Right ventricle myocardium inferior (tissue), 1 donor: ENCODE data around the gene ZCCHC7. TPM values are rescaled to one million over a fixed set of nuclear protein-coding genes. Genes with fewer than 3 reads are reported as not detected.
"Not testable (repeated sequence)": the region's sequence is repeated elsewhere in the genome, so short reads cannot be mapped to it uniquely, and the experiment has no call there.

Experiments
- ATAC-seq: fragments of 200-7000 bp; cut with Tn5 transposase; one replicate; pipeline ENCODE4 v1.9.1; 2020; ENCODE audit warnings: mild to moderate bottlenecking, moderate library complexity
- DNase-seq: peaks from one replicate; pipeline ENCODE4 v3.0.0; 2021; ENCODE audit errors: missing footprints
- intact Hi-C: fragments of 100-400 bp; cut with DNase I; formaldehyde crosslinking; loops from one replicate; pipeline ENCODE4 v1.11.0; 2022
- long read RNA-seq: library from polyadenylated mRNA; unstranded; transcript quantifications from one replicate; pipeline ENCODE4 v2.0.0, GENCODE V29; 2021
- total RNA-seq: library from RNA; stranded (reverse); fragmentation: NEBNext Ultra II Directional; extraction: Animal tissue kit (Norgen Biotek cat#: 25700); gene quantifications from one replicate; pipeline ENCODE4 v1.2.1, GENCODE V29; 2021
- donor health status: DM: no; HTN: yes; CAD: no; lungs with severe emphysema.

Gene ZCCHC7
- total RNA-seq: 7.6 TPM
- long read RNA-seq: 0 reads

DNA sequence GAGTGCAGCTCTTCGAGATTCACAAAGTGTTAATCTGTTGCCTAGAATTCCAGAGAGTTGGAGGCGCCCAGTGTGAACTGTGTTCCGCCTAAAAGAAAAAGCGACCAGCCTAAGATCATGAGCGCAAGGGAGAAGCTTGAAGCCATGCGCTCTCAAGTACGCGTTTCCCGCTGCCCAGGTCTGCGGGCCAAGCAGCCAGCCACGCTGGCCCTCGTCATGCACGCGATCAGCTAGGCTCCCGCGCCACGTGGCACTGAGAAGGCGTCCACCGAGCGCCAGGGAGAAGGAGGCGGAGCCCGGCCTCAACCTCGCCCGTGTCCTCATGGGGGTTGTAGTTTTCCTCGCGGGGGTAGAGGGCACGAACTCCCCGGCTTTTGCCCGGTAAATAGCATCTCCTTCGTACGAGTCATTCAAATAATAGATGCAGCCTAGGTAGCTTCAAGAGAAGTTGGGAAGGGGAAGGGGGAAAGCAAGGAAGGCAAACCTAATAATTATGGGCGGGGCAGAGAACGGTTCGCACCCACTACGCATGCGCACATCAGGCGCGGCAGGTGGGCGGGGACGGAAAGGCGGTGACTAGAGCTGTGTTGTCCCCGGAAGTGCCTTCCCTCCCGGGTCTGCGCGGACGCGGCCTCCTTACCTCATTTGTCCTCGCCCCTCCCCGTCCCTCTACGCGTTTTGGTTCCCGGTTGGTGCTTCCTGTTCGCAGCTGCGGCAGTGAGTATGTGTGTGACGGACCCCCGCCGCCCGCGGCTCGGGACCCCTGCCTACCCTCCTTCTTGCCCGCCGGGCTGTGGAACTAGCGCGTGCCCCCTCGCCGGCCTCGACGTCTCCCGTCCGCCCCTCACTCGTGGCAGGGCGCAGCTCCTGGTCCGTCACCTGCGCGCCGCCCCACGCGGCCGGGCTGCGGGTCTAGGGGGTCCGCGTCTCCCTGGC is at the start of gene ZCCHC7:
TSS of gene ZCCHC7 (plus strand) at position 668 of the 936 bp plus-strand sequence.
- intact Hi-C loops: loop anchor here (2.0 to 10.0 kb wide), 2 partner anchors 39 to 175 kb away; no protein-coding TSS in a partner anchor
- DNase-seq (peak; percentile 99), ATAC-seq (peak; percentile 100)

DNA sequence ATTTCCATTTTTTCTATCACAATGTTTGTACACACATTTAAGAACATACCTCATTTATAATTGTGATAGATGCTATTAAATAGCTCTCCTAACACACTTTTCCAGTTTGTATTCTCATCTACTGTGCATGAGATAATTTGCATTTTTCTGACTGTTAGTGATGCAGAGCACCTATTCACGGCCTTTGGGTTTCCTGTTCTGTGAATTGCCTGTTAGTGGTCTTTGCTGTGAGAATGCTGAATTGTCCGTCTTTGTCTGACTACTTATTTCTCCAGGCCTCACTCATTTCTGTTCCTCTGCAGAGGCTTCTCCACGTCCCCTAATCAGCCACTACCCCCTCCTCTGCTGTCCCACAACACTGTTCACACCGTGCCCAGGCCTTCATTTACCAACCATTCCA is 45.6 kb upstream of the ZCCHC7 start:
- intact Hi-C loops, DNase-seq, ATAC-seq: not testable (repeated sequence)

DNA sequence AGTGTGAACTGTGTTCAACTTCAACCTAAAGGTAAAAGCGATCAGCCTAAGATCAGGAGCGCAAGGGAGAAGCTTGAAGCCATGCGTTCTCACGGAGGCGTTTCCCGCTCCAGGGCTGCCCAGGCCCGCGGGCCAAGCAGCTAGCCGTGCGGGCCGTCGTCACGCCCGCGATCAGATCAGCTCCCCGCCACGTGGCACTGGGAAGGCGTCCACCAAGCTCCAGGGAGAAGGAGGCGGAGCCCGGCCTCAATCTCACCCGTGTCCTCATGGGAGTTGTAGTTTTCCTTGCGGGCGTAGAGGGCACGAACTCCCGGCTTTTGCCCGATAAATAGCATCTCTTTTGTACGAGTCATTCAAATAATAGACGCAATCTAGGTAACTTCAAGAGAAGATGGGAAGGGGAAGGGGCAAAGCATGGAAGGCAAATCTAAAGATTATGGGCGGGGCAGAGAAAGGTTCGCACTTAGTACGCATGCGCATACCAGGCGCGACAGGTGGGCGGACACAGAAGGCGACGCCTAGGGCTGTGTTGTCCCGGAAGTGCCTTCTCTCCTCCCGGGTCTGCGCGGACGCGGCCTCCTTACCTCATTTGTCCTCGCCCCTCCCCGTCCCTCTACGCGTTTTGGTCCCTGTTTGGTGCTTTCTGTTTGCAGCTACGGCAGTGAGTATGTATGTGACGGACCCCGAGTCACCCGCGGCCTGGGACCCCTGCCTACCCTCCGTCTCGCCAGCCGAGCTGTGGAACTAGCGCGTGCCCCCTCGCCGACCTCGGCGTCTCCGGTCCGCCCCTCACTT is 40.8 kb upstream of the ZCCHC7 start:
- DNase-seq (peak; percentile 95), ATAC-seq (peak; percentile 99)
- intact Hi-C loops: loop anchor here (2.0 kb wide), 1 partner anchor 39 kb away; no protein-coding TSS in a partner anchor

DNA sequence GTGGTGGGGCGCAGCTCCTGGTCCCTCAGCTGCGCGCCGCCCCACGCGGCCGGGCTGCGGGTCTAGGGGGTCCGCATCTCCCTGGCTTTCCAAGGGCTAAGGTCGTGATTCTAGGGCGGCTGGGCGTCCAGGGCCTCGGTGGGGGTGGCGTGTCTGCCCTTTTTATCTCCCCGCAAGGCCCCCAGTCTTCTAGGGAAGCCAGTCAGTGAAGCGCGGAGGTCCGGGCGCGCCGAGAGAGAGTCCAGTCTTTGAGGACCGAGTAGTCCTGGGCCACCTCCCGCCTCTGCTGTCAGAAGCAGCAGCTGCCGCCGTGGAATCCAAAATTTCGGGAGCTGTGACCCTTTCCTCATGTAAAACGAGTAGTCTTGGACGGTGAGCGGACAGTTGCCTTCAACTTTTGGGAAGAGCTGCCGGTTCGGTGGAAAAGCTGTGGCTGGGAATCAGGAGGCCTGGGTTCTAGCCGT is 40.2 kb upstream of the ZCCHC7 start:
- intact Hi-C loops: loop anchor here (2.0 kb wide), 1 partner anchor 39 kb away; no protein-coding TSS in a partner anchor
- DNase-seq: peak; percentile 70
- peak; percentile 50 for ATAC-seq

DNA sequence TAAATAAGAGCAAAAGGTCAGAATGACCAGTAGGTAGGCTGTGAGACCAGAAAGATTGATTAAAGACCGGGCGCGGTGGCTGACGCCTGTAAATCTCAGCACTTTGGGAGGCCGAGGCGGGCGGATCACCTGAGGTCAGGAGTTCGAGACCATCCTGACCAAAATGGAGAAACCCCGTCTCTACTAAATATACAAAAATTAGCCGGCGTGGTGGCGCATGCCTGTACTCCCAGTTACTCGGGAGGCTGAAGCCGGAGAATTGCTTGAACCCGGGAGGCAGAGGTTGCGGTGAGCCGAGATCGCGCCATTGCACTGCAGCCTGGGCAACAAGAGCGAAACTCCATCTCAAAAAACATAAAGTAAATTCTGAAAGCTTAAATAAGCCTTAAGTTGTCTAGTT is 38.9 kb upstream of the ZCCHC7 start:
- intact Hi-C loops: loop anchor here (2.0 kb wide), 1 partner anchor 37 kb away; no protein-coding TSS in a partner anchor
- not testable (repeated sequence) for ATAC-seq, DNase-seq

- DNase-seq (no peak), ATAC-seq (no peak)
- intact Hi-C loops: no loop called here
Observed at GRCh38 chr9:37082214-37082765, 38.1 kb upstream of the ZCCHC7 start.

GRCh38 chr9:37083654-37084053 is 36.7 kb upstream of the ZCCHC7 start:
- intact Hi-C loops: no loop called here
- no peak for DNase-seq
- no peak for ATAC-seq

DNA sequence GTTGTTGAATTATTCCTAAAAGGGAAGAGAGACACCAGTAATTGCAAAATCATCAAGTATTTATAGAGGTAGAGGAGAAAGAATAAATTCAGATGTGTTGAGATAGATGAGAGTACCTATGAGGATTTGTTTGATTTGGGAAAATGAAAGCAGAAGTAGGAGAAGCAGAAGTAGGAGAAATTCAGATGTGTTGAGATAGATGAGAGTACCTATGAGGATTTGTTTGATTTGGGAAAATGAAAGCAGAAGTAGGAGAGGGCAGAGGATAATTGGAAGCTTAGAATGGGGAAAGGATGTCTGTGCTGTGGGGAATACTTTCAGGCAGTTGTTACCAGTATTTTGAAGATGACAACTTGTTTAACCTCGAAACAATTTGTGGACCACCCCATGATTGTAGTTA is 35.1 kb upstream of the ZCCHC7 start:
- ATAC-seq: no peak
- intact Hi-C loops: no loop called here
- DNase-seq: no peak

DNA sequence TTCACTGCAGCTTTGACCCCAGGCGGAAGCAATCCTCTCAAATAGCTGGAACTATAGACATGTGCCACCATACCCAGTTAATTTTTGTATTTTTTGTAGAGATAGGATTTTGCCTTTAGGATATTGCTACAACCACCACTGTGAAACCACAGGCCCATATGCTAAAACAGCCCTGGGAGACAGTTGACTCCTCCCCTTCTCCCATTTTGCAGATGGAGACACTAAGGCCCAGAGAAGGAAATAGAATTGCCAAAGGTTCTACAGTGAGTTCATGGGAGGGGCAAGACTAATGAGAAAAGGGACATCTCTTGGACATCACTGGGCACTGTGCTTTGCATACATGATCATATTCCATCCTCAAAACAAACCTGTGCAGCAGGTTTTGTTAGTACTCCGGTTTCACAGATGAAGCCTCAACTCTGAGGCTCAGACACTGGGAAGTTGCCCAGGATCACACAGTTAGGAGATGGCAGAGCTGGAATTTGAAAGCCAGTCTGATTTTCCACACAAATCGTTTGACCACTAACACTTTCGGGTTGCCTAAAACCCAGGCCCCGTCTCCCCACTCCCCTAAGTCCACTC is 27.6 kb upstream of the ZCCHC7 start:
- DNase-seq, ATAC-seq, intact Hi-C loops: not testable (repeated sequence)

DNA sequence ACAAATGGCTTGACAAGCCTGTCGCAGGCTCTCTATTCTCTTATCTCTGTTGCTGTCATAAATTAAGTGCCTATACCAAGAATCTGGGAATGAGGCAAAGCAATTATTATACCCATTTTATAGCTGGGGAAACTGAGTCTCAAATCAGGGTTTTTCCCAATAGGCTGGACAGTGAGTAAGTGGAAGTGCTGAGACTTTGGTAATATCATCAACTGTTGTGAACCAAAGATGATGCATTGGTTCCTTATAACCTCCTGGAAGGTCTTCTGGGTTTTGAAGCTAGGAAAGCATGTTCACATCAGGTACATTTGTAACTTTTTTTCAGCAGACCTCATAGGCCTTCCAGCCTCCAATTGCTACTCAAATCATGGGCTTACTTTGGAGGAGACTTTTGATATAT is 25.6 kb upstream of the ZCCHC7 start:
- no peak for ATAC-seq
- intact Hi-C loops: no loop called here

GRCh38 chr9:37096628-37097027 is 23.7 kb upstream of the ZCCHC7 start:
- ATAC-seq (no peak), DNase-seq (no peak)
- intact Hi-C loops: no loop called here

More for the DNA sequence above, 25.6 kb upstream of the ZCCHC7 start:
- no peak for DNase-seq

GRCh38 chr9:37097294-37097693 is 23.1 kb upstream of the ZCCHC7 start:
- DNase-seq (no peak), ATAC-seq (no peak)
- intact Hi-C loops: no loop called here

DNA sequence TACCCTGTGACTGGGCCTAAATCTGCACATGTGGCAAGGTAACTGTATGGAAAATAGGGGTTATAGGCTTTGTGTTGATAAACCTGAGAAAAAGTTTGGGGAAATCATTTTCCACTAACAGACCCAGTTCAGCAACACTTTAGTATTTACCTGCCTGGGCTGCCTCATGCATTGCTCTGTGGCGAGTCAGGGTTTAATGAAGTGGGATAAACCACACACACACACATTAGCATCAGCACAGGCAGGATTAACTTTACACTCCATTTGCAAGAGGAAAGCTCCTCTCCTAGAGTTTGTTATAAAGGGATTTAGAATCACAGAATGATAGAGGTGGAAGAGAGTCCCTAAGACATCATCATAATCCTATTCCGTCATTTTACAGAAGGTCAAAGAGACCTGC is 20.0 kb upstream of the ZCCHC7 start:
- ATAC-seq: no peak
- no peak for DNase-seq
- intact Hi-C loops: no loop called here

GRCh38 chr9:37100741-37101140 is 19.6 kb upstream of the ZCCHC7 start:
- intact Hi-C loops: no loop called here
- ATAC-seq (no peak), DNase-seq (no peak)

DNA sequence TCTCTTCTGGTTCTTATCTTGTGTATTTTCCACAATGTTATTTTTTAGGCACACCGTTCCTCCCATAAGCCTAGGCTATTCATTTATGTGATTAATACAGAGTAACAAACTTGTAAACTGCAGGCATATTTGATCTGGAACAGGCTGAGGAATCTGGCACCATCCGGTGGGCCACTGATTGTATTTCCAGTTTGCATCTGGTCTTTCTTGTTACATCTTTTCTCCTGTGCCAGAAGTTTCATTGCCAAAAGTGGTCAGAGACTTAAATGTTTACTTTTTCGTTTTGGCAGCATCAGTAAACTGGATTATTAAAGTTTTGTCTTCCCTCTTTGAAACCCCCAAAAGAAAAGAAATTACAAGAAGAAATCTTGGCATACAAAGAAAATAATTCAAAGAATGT is 17.9 kb upstream of the ZCCHC7 start:
- DNase-seq: no peak
- ATAC-seq: no peak
- intact Hi-C loops: no loop called here

- intact Hi-C loops: no loop called here
- ATAC-seq (no peak), DNase-seq (no peak)
Observed at GRCh38 chr9:37104183-37104889, 16.0 kb upstream of the ZCCHC7 start.

DNA sequence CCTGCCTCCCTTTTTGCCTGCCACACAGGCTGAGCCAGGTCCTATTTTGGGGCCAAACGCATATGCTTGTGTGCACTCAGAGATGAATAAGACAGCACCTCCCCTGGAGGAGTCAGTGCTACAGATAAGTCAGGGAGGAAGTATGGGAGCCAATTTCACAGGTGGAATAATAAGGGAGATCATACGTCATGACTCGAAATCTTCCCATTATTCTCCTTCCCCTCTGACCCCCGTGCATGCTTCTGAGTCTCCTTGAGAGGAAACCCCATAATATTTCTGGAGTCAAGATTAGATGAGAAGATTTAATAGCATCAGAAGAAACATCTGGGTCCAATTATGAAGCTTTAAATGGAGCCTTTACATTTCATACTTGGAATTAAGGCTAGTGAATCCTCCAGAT is 15.1 kb upstream of the ZCCHC7 start:
- DNase-seq (no peak), ATAC-seq (no peak)
- intact Hi-C loops: no loop called here

GRCh38 chr9:37107701-37108100 is 12.7 kb upstream of the ZCCHC7 start:
- intact Hi-C loops: no loop called here
- DNase-seq (no peak), ATAC-seq (no peak)
